Endothelial cell (in vitro differentiated cells): Measurements from ENCODE around the gene FGF19. TPM values are rescaled to one million over a fixed set of nuclear protein-coding genes. Genes with fewer than 3 reads are reported as not detected.

Experiments
- DNase-seq: peaks from one replicate; pipeline ENCODE4 v3.0.0; 2021; ENCODE audit warnings: low spot score
- H3K27ac Mint-ChIP-seq: one replicate; pipeline ENCODE4 v1.8.0; 2021; ENCODE audit warnings: mixed read lengths, inconsistent platforms; ENCODE audit not compliant: unreplicated experiment
- H3K27me3 Mint-ChIP-seq: one replicate; pipeline ENCODE4 v1.8.0; 2021; ENCODE audit warnings: mild to moderate bottlenecking, moderate library complexity, mixed read lengths, inconsistent platforms; ENCODE audit not compliant: unreplicated experiment
- H3K36me3 Mint-ChIP-seq: one replicate; pipeline ENCODE4 v1.8.0; 2021; ENCODE audit warnings: mild to moderate bottlenecking, low read depth, mixed read lengths, inconsistent platforms; ENCODE audit not compliant: unreplicated experiment
- H3K4me1 Mint-ChIP-seq: one replicate; pipeline ENCODE4 v1.8.0; 2021; ENCODE audit warnings: mild to moderate bottlenecking, mixed read lengths, inconsistent platforms; ENCODE audit not compliant: unreplicated experiment
- H3K4me3 Mint-ChIP-seq: one replicate; pipeline ENCODE4 v1.8.0; 2021; ENCODE audit warnings: mild to moderate bottlenecking, mixed read lengths, inconsistent platforms; ENCODE audit not compliant: unreplicated experiment
- H3K9me3 Mint-ChIP-seq: one replicate; pipeline ENCODE4 v1.8.0; 2021; ENCODE audit warnings: mixed read lengths, inconsistent platforms; ENCODE audit not compliant: unreplicated experiment
- total RNA-seq: library from RNA; stranded (reverse); fragmentation: NEBNext Ultra II Directional; extraction: Animal tissue kit (Norgen Biotek cat#: 25700); gene quantifications from one replicate; pipeline ENCODE4 v1.2.1, GENCODE V29; 2021; ENCODE audit not compliant: unreplicated experiment
- TF ChIP-seq, protein P1 (sequence below): fragments of 200-600 bp; sonication (generic); IDR thresholded peaks from one replicate; pipeline ENCODE4 v1.5.0; 2021; ENCODE audit warnings: antibody characterized with exemption; ENCODE audit not compliant: unreplicated experiment

Gene FGF19
- total RNA-seq, 1 donor from 2014 or later: not detected

DNA sequence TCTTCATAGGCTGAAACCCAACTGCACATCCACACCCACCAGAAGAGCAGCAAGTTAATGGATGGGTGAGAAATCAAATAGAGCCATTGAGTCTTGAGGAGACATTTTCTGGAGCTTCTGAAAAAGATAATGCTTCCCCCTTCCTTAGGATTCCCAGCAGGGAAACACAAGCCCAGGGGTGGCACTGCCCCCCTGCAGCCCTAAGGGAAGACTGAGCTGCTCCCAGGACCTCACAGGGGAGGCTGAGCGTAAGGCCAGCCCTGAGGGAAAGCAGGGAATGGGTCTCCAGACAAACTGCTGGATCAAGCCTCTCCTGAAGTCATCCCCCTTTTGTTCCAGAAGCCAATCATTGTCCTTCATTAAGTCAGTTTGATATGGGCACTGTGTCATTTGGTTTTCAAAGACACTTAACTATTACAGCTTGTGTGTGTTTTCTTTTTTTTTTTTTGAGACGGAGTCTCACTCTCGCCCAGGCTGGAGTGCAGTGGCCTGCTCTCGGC, 43.8 kb downstream of the FGF19 start:
- no peaks in the 10 kb centered on the region for H3K9me3 Mint-ChIP-seq
- H3K4me1 Mint-ChIP-seq: peaks cover 16% of the 10 kb centered on the region
- no peak overlapping the region for H3K4me3 Mint-ChIP-seq

DNA sequence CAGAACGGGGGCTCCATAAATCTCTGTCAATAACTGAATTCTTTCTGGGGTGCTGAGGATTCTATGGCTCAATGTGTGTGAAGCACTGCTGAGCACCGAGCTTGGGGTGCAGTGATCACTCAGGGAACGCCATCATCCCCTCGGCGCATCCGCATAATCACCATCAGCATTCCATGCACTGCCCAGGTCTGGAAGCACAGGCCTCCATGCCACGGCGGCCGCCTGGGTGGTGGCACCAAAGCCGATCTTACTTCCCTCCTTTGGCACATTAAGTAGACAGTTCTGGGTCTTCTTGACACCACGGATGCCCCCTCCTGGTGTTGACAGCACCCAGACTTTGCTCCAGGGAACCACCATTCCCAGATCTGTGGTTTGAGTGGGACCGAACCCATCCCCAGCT, 44.2 kb downstream of the FGF19 start:
- TF ChIP-seq, protein P1, sequence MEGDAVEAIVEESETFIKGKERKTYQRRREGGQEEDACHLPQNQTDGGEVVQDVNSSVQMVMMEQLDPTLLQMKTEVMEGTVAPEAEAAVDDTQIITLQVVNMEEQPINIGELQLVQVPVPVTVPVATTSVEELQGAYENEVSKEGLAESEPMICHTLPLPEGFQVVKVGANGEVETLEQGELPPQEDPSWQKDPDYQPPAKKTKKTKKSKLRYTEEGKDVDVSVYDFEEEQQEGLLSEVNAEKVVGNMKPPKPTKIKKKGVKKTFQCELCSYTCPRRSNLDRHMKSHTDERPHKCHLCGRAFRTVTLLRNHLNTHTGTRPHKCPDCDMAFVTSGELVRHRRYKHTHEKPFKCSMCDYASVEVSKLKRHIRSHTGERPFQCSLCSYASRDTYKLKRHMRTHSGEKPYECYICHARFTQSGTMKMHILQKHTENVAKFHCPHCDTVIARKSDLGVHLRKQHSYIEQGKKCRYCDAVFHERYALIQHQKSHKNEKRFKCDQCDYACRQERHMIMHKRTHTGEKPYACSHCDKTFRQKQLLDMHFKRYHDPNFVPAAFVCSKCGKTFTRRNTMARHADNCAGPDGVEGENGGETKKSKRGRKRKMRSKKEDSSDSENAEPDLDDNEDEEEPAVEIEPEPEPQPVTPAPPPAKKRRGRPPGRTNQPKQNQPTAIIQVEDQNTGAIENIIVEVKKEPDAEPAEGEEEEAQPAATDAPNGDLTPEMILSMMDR: no peak
- no peak for DNase-seq
- peaks cover 16% of the 10 kb centered on the region for H3K4me1 Mint-ChIP-seq

More for the DNA sequence above, 43.8 kb downstream of the FGF19 start:
- DNase-seq: no peak
- H3K36me3 Mint-ChIP-seq: peaks cover 11% of the 10 kb centered on the region
- peak overlapping the region; percentile 36 for H3K27ac Mint-ChIP-seq
- TF ChIP-seq, protein P1: no peak
- peaks cover 6% of the 10 kb centered on the region for H3K27me3 Mint-ChIP-seq

DNA sequence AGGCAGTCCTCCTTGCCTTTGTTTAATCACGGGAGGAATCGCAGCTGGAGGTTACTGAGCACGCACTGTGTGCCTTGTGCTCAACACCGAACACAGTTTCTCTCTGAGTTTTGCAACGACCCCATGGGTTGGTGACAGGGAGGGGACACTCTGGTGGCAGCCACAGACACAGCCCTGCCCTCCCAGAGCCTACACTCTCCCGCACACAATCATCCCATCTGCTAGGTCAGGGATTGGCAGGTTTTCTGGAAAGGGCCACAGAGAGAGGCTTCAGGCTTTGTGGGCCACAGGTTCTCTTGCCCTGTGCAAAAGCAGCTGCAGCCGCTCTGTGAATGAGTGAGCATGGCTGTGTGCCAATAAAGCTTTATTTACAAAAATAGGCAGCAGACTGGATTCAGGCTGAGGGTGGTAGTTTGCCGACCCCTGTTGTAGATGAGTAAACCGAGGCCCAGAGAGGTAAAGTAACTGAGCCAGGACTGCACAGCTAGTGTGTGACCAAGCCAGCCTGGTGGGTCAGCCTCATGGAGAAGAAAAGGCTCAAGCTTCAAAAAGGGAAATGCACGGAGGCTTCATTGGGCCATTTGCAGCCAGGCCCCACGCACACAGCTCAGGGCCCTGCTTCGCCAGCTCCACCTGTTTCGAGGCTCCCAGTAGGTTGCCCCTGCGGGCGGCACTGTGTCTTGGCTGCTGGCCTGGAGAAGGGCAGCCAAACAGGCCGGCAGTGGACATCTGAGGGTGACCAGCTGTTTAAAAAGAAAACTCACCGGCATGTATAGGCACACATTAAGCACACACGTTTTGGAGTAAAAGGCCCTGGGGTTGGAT, 45.0 kb downstream of the FGF19 start:
- peak overlapping the region; percentile 36 for H3K27ac Mint-ChIP-seq
- peaks cover 6% of the 10 kb centered on the region for H3K27me3 Mint-ChIP-seq
- no peak overlapping the region for H3K4me3 Mint-ChIP-seq
- no peaks in the 10 kb centered on the region for H3K9me3 Mint-ChIP-seq
- TF ChIP-seq, protein P1: no peak
- peaks cover 4% of the 10 kb centered on the region for H3K36me3 Mint-ChIP-seq
- peaks cover 16% of the 10 kb centered on the region for H3K4me1 Mint-ChIP-seq
- no peak for DNase-seq

More for the DNA sequence above, 44.2 kb downstream of the FGF19 start:
- H3K27ac Mint-ChIP-seq: peak overlapping the region; percentile 36
- H3K4me3 Mint-ChIP-seq: no peak overlapping the region
- peaks cover 6% of the 10 kb centered on the region for H3K27me3 Mint-ChIP-seq
- H3K36me3 Mint-ChIP-seq: peaks cover 7% of the 10 kb centered on the region
- H3K9me3 Mint-ChIP-seq: no peaks in the 10 kb centered on the region

DNA sequence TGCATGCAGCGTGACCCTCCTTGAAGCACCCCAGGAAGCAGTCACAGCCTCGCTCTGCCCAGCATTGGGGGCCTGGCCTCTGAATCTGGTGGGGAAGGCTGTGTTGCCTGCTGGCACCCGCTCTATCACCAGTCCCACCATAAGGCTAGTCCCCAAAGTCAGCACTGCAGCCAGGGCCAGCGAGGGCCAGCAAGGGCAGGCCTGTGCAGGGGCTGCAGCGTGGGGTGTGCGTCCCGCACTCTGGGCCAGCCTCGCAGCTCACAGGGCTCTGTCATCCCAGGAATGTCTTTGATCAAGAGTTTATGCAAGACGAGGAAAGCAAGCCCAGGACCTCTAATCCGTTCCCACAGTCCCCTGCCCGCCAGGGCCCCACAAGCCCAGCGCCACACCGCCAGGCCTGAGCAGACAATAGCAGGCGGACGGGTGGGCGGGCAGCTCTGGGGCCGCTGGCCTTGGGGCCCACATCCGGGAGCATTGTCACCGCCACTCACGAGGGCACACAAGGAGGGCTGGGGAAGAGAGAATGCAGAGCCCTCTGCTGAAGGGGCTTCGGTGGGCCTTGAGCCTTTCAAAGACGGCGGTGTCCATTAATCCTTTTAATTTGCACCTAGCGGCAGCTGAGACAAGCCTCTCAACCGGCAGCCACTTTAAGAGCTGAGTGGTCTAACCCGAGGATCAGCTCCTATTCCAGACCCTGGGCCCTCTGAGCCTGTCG, 45.8 kb downstream of the FGF19 start:
- Mint-ChIP-seq H3K9me3 (no peaks in the 10 kb centered on the region), H3K27me3 (peaks cover 6% of the 10 kb centered on the region), H3K4me3 (no peak overlapping the region), H3K27ac (peak overlapping the region; percentile 30), H3K4me1 (peaks cover 16% of the 10 kb centered on the region), H3K36me3 (no peaks in the 10 kb centered on the region)
- peak; percentile 64 for DNase-seq
- TF ChIP-seq, protein P1: no peak
